SK-N-SH treated with all-trans-retinoic acid at 6 μM for 48 hours (cell line): ENCODE data around the gene SLC24A5.

Source experiments
- CSDC2 ChIP-seq: fragments of 250-450 bp; sonication (Bioruptor Pico); IDR thresholded peaks from 2 replicates; pipeline ENCODE4 v1.5.0; 2020; ENCODE audit warnings: mild to moderate bottlenecking, moderate library complexity
- ZFP30 ChIP-seq: fragments of 450-650 bp; formaldehyde crosslinking; IDR thresholded peaks from 2 replicates; pipeline ENCODE4 v1.5.0; 2022; ENCODE audit warnings: mild to moderate bottlenecking, moderate library complexity

- no peak for TF ChIP-seq ZFP30 (CRISPR knock-in tag)
- no peak for TF ChIP-seq CSDC2
Observed at GRCh38 chr15:48126667-48127355, 6.0 kb downstream of the SLC24A5 start.
